Skeletal muscle cell (primary cell): ENCODE measurements around the gene TARBP2.

ENCODE experiments used
- DNase-seq: peaks from one replicate; pipeline ENCODE4 v3.0.0-alpha.2; 2010; ENCODE audit warnings: low read depth
- H3K4me3 ChIP-seq: 2 replicates; pipeline ENCODE4 v1.5.1; 2011; ENCODE audit warnings: low read depth, mild to moderate bottlenecking, control low read depth, low read length, moderate library complexity

The TARBP2 gene

GRCh38 chr12:53492830-53493609 lies 8.1 kb upstream of the TARBP2 start:
- peak overlapping the region; percentile 54 for H3K4me3 ChIP-seq
- peak; percentile 58 for DNase-seq

- no peak for DNase-seq
- H3K4me3 ChIP-seq, result peak overlapping the region; percentile 54
These were observed 7.3 kb upstream of the TARBP2 start for GRCh38 chr12:53493610-53494391.

DNA sequence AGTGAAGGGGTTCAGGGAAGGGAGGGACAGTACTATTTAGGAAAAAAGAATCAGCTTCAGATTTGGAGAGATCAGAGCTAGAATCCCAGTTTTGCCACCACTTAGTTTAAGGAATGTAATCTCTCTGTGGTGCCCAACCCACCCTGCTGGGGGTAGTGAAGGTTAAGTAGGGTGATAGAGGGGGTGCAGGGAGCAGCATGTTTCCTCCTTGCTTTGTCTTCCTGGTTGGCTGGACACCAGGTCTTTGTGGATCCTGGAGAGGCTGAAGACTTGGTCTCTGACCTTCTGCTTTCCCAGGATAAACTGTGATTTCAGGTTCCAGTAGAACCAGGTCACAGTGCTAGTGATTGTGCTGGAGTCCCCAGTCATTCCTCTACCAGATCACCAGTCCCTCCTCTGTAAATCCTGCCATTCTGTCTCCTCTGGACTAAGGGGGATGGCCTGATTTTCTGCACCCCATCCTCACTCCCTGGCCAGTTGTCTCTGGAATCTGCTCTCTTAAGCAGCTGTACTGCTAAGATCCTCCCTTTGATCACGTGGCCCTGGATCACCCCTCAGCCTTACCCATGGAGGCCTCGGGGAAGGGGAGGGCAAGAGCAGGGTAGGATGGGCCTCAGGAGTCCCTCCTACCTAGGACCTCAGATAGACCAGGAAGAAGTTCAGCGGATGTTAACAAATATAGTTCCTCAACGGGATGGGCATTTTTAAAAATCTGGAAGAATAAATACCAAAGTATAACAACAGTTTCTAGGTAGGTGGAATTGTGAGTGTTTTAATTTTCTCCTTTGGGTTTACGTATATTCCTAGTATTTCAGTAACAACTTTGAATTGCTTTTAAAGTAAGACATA lies 5.0 kb upstream of the TARBP2 start:
- H3K4me3 ChIP-seq, result peak overlapping the region; percentile 8
- peak; percentile 70 for DNase-seq

DNA sequence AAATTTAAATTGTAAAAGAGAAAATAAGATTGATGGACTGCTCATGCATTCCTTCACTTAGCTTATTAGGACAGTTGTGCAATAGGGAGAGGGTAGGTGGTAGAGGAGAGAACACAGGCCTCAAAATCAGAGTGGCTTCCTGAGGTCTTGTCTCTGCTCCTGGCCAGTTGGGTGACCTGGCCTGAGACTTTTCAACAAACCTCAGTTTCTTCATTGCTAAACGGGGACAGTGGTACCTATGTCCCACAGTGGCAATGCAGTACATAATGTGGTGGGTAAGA lies 4.4 kb upstream of the TARBP2 start:
- H3K4me3 ChIP-seq, result peak overlapping the region; percentile 8
- DNase-seq, result no peak

DNA sequence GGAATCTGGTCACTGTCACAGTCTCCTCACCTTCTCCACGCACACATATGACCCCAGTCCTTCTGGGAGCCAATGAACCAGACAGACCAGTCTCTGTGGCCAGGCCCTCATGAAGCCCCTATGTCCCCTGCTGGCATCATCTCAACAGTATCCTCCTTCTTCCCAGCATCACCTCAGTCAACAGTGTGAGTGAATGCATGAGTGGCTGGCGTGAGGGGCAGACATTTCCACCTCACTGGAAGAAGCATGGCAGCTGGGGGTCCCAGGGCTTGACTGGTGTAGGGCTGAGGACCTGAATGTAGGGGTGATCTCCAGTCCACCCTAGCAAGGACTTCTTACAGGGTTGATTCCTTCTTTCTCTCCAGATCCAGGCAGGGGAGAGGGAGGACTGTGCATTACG lies 3.6 kb upstream of the TARBP2 start:
- no peak for DNase-seq
- H3K4me3 ChIP-seq, result no peak overlapping the region

DNA sequence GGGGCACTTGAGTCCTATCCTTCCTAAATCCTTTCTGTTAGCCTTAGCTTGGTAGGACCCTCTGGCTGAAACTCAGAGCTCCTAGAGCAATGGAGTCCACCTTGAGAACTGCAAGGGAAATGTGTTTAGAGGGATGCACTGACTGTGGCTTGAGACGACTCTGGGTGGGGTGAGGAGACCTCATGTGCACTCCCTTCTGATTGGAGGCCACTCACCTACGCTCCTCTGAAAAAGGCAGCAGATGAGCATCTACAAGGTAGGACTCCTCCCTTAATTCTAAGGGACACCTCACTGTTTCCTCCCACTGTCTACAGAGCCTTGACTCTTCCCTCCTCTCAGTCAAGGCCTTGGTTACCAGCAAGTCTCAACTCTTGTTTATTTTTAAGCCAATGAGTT lies 2.9 kb upstream of the TARBP2 start:
- peak overlapping the region; percentile 77 for H3K4me3 ChIP-seq
- no peak for DNase-seq

DNA sequence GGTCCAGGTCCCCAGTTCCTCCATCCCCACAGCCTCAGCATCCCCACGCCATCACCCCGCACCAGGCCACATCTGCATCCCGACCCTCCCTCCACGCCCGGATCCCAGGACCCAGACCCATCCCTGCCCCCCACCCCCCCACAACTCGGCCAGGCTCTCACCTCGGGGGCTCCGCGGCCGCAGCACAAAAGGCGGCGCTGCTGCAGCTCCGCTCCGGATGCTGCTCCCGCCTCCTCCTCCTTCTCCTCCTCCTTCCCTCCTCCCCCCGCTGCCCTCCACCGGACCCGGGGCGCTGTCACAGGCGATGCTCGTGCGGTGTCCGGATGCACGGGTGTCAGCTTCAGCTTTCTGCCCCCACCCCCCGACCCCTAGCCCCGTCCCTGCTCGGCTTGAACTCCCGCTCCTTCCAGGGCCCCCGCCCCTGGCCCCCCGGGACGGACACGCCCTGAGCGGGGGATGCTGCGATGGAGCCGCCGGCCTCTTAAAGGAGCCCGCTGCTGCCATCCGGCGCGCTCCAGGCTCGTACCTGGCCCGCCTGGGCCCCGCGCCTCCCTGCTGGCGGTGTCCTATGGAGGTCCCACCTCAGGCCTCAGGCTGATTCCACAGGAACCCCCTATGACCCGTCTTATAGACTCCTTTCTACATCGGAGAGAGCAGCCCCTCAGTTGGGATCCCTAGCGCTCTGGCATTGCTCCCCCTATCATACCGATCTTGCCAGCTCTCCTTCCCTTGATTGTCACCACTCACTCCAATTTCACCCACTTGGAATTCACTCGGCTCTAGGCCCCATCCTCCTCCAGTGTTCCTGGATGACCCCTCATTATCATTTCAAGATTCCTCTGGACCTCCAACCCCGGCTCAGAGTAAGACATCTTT lies 1.6 kb upstream of the TARBP2 start, which contains the start of gene MAP3K12:
Gene MAP3K12, minus strand, starts transcription at position 193 of the 876 bp plus-strand sequence. CDS start 12,067 bp downstream, outside the sequence.
- no peak for DNase-seq
- H3K4me3 ChIP-seq, result peak within 1 kb of the TSS; percentile 77

DNA sequence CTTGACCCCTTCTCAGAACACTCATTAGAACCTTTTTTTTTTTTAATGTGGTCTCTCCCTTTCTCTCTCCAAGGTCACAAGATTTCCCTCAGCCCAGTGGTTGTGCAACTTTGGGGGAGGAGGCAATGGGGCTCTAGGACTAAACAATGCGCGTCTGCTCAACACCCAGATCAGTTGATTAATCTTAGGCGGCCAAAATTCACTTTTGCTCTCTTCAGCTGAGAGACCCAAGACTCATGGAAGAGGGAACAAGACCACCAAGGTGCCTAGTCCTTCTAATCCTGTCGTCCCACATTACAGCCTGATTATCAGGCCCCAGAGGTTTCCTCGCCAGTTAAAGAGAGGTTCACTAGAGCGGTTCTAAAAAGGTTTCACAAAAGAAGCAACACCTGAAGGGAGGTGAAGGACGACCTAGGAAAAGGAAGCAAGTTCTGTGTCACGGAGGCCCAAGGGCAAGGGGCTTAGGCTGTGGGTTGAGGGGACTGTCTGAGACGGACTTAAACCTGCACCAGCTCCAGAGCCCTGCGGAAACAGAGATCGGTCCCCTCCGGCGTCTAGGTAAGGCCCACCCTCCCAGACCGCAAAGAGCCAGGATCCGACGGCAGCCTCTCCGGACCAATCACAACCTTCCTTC lies 824 bp upstream of the TARBP2 start:
- no peak for DNase-seq
- peak overlapping the region; percentile 77 for H3K4me3 ChIP-seq

DNA sequence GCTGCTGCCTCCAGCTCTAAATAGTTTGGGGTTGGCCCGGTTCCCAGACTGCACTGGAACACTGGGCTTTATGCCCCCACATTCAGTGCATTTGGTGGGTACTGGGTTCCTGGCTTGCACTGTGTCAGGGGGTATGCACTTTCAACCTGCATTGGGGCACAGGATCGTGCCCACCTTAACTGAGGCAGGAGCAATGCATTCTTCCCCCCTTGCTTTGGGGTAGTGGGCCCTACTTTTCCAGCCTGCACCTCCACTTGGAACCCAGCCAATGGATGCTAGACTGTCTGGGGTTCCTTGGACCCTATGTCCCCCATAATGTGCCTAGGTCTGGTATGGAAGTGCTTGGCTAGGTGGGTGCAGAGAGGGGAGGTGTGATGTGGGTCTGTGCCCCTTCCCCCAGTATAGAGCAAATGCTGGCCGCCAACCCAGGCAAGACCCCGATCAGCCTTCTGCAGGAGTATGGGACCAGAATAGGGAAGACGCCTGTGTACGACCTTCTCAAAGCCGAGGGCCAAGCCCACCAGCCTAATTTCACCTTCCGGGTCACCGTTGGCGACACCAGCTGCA lies 615 bp downstream of the TARBP2 start:
- peak overlapping the region; percentile 77 for H3K4me3 ChIP-seq
- no peak for DNase-seq

DNA sequence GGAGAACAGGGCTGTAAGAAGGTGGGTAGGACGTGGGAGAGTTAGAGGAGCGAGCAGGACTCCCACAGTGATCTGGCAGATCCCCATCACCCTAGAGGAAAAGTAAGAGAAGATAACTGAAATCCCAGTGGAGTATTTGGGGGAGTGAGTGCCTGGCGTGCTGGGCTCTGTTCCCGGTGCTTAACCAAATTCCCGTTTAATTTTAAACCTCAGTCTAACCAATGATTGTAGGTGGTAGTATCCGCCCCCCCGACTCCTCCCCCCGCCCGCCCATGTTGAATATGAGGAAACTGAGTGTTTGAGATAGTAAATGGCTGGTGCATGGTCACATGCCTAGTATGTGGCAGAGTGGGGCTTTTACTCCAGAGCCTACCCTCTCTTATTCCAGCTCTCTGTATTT lies 1.2 kb downstream of the TARBP2 start:
- no peak overlapping the region for H3K4me3 ChIP-seq

DNA sequence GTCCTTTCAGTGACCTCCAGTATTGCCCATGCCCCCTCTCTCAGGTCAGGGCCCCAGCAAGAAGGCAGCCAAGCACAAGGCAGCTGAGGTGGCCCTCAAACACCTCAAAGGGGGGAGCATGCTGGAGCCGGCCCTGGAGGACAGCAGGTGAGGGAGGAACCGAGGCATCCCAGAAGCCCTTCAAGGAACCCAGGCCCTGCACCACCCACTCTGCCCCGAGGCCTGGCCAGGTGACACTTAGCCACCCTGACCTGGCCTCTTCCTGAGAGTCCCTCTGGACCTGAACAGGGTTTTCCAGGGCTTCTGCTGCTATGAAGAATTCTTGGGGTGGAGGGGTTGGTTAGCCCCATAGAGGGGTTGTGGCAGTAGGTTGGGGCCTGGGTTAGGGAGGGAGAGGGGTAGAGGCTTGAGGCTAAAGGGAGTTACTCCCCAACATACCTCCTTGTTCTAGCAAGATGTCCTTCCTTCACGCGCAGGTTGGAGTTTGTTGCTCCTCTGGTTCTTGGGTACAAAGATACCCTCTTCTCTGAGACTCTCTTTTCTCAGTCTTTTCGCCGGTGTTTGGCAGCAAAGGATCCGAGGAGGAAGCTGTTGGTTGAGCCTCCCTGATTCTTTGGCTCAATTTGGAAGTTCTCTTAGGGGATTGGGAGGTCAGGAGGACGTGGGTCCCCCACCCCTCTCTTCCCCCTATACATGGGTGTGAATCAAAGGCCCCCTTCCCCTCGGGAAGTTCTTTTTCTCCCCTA lies 2.1 kb downstream of the TARBP2 start:
- H3K4me3 ChIP-seq, result no peak overlapping the region

More for the DNA sequence above, 1.2 kb downstream of the TARBP2 start:
- no peak for DNase-seq

DNA sequence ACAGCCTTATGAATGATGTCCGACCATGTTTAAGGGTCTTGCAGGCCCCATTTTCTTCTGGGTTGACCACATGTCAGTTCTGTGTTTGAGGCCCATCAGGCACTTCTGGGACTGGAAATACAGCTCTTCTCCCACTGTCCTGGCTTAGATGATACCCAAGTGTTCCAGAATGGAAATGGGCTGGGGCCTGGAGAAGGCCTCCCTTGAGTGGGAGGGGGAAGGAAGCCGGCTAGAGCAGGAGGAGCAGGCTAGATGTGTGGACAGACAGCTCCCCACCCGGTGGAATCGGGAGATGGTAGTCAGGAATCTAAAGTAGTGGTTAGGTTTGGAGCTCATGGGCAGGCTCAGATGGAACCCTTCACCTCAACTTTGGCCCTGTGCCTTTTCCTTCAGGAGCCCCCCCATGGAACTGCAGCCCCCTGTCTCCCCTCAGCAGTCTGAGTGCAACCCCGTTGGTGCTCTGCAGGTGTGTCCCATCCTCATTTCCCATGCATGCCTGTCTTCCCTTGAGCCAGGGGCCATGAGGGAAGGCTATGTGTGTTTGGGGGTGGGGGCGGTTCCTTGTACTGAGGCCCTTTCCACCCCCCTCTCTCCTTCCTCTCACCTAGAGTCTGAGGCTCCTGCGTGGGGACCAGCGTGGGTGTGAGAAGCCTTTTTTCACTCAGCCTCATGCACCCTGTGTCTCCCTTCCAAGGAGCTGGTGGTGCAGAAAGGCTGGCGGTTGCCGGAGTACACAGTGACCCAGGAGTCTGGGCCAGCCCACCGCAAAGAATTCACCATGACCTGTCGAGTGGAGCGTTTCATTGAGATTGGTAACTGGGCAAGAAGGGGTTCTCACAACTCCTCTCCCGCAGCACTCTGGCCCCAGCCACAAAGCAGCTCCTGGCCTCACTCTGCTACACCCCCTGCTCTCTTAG lies 3.2 kb downstream of the TARBP2 start:
- H3K4me3 ChIP-seq, result no peak overlapping the region
- DNase-seq, result no peak

More for the DNA sequence above, 2.1 kb downstream of the TARBP2 start:
- DNase-seq, result no peak

DNA sequence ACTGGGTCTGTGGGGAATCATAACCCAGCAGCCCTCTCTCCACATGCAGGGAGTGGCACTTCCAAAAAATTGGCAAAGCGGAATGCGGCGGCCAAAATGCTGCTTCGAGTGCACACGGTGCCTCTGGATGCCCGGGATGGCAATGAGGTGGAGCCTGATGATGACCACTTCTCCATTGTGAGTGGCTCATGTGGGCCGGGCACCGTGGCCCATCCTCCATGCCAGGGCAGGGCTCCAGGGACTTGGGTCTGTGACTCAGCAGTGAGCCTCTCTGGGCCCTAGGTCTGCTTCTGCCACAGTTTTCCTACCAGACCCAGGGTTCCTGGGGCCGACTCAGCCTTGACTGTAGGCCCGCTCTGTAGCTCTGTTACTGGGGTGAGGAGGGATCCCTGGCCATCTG lies 4.0 kb downstream of the TARBP2 start:
- no peak for DNase-seq

GRCh38 chr12:53505555-53506449 lies 4.7 kb downstream of the TARBP2 start:
- H3K4me3 ChIP-seq, result no peak overlapping the region
- no peak for DNase-seq

More for the DNA sequence above, 4.0 kb downstream of the TARBP2 start:
- H3K4me3 ChIP-seq, result no peak overlapping the region

DNA sequence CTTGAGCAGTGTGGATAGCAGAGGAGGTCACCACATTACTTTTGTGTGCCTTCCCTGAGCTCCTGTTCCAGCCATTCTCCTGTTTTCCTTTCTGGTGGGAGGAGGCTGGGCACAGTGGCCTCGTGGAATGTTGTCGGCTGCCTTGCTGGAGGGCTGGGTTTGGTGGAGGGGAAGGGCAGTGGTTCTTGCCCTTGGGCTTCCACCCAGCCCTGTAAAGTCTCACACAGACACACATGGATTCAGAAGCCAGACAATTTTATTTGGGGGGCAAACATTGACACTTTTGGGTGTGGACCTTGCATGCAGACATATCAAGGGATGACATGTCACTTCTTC lies 5.3 kb downstream of the TARBP2 start:
- H3K4me3 ChIP-seq, result no peak overlapping the region
- DNase-seq, result no peak
